IMR-90 (cell line): Measurements from ENCODE around the gene CD84.

ENCODE experiments used
- BHLHE40 ChIP-seq: fragments of 150-350 bp; IDR thresholded peaks from 2 replicates; pipeline ENCODE4 v1.6.1; 2016; ENCODE audit warnings: mild to moderate bottlenecking, low read depth, low read length
- CEBPB ChIP-seq: IDR thresholded peaks from 2 replicates; pipeline ENCODE4 v1.6.1; 2012; ENCODE audit warnings: low read depth, low read length, improper control_type of control experiment
- CHD1 ChIP-seq: IDR thresholded peaks from 2 replicates; pipeline ENCODE4 v1.6.1; 2012; ENCODE audit warnings: low read depth, low read length, improper control_type of control experiment
- MAZ ChIP-seq: IDR thresholded peaks from 2 replicates; pipeline ENCODE4 v1.6.1; 2012; ENCODE audit warnings: low read depth, mild to moderate bottlenecking, low read length, improper control_type of control experiment, moderate library complexity, borderline replicate concordance
- NFE2L2 ChIP-seq: fragments of 150-350 bp; IDR thresholded peaks from 2 replicates; pipeline ENCODE4 v1.6.1; 2016; ENCODE audit warnings: low read depth, mild to moderate bottlenecking, low read length
- POLR2A ChIP-seq: IDR thresholded peaks from 2 replicates; pipeline ENCODE4 v1.6.1; 2012; ENCODE audit warnings: mild to moderate bottlenecking, low read depth, low read length
- RAD21 ChIP-seq: IDR thresholded peaks from 2 replicates; pipeline ENCODE4 v1.6.1; 2012; ENCODE audit warnings: low read length, improper control_type of control experiment
- RCOR1 ChIP-seq: IDR thresholded peaks from 2 replicates; pipeline ENCODE4 v1.6.1; 2012; ENCODE audit warnings: mild to moderate bottlenecking, low read length, improper control_type of control experiment; ENCODE audit not compliant: insufficient replicate concordance
- SMC3 ChIP-seq: fragments of 150-350 bp; IDR thresholded peaks from 2 replicates; pipeline ENCODE4 v1.6.1; 2016; ENCODE audit warnings: low read depth, mild to moderate bottlenecking, antibody characterized with exemption, low read length, moderate library complexity
- USF2 ChIP-seq: fragments of 150-350 bp; IDR thresholded peaks from 2 replicates; pipeline ENCODE4 v1.6.1; 2017; ENCODE audit warnings: mild to moderate bottlenecking, antibody characterized with exemption, low read length, low read depth
- TF ChIP-seq, protein P1 (sequence below): conservative IDR thresholded peaks from 2 replicates; pipeline ENCODE4 v1.5.1; 2012; ENCODE audit warnings: mild to moderate bottlenecking, low read depth, low read length, improper control_type of control experiment
- TF ChIP-seq, protein P2 (sequence below): fragments of 150-350 bp; IDR thresholded peaks from 2 replicates; pipeline ENCODE4 v1.6.1; 2016; ENCODE audit warnings: low read depth, mild to moderate bottlenecking, low read length, moderate library complexity, borderline replicate concordance

DNA sequence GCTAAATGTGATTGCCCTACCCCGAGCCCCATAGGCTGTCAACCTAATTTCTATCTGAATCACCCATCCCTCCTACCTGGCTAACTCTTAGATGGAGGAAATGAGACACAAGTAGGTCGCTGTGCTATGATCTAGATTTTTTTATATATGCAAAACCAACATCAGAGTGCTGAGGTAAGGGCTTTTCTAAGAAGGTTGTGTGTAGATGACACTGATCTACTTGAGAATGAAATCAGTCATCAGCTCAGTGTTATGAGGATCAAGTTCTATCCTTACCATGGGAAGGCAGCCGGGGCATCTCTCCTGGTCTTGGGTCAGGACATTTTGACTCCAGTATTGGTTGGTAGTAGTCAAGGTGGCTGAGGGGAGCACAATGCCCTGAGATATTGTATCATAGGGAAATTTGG, 43.9 kb upstream of the CD84 start:
- TF ChIP-seq, protein P1, sequence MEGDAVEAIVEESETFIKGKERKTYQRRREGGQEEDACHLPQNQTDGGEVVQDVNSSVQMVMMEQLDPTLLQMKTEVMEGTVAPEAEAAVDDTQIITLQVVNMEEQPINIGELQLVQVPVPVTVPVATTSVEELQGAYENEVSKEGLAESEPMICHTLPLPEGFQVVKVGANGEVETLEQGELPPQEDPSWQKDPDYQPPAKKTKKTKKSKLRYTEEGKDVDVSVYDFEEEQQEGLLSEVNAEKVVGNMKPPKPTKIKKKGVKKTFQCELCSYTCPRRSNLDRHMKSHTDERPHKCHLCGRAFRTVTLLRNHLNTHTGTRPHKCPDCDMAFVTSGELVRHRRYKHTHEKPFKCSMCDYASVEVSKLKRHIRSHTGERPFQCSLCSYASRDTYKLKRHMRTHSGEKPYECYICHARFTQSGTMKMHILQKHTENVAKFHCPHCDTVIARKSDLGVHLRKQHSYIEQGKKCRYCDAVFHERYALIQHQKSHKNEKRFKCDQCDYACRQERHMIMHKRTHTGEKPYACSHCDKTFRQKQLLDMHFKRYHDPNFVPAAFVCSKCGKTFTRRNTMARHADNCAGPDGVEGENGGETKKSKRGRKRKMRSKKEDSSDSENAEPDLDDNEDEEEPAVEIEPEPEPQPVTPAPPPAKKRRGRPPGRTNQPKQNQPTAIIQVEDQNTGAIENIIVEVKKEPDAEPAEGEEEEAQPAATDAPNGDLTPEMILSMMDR: no peak
- TF ChIP-seq POLR2A: no peak
- no peak for TF ChIP-seq NFE2L2
- TF ChIP-seq RCOR1: no peak
- no peak for TF ChIP-seq CEBPB
- no peak for TF ChIP-seq USF2
- no peak for TF ChIP-seq CHD1
- no peak for TF ChIP-seq RAD21
- no peak for TF ChIP-seq MAZ
- no peak for TF ChIP-seq BHLHE40
- TF ChIP-seq SMC3: no peak
- TF ChIP-seq, protein P2, sequence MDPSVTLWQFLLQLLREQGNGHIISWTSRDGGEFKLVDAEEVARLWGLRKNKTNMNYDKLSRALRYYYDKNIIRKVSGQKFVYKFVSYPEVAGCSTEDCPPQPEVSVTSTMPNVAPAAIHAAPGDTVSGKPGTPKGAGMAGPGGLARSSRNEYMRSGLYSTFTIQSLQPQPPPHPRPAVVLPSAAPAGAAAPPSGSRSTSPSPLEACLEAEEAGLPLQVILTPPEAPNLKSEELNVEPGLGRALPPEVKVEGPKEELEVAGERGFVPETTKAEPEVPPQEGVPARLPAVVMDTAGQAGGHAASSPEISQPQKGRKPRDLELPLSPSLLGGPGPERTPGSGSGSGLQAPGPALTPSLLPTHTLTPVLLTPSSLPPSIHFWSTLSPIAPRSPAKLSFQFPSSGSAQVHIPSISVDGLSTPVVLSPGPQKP: no peak
